Endothelial cell of umbilical vein (primary cell): ENCODE results near the gene PAFAH2. TPM values are rescaled to one million over a fixed set of nuclear protein-coding genes. Genes with fewer than 3 reads are reported as not detected.
A peak's percentile ranks its signal among the peaks of the same experiment; 100 is the strongest.

ENCODE experiments used
- BruUV-seq: library from RNA; stranded (reverse); fragments of 400-500 nt; replicated peaks from 2 replicates; lab custom pipeline; 2021; lab: Mats Ljungman, UMichigan
- CTCF ChIA-PET: fragments of 300-600, 350-600 bp; sonication (Branson Sonifier 250); formaldehyde crosslinking; loops from one replicate; lab custom pipeline; 2021; ENCODE audit warnings: antibody characterized with exemption, inconsistent platforms; lab: Charles Lee
- POLR2A ChIA-PET: fragments of 300-600, 350-600 bp; sonication (Branson Sonifier 250); formaldehyde crosslinking; loops from one replicate; lab custom pipeline; 2021; ENCODE audit warnings: antibody characterized with exemption, inconsistent platforms; lab: Charles Lee
- DNase-seq: peaks from one replicate; pipeline ENCODE4 v3.0.0-alpha.2; 2011; ENCODE audit warnings: low read depth, low spot score
- FAIRE-seq: peaks from 2 replicates; lab custom pipeline; 2011; peaks lifted over from hg19 to GRCh38; lab: Jason Lieb, UNC
- H2AFZ ChIP-seq: 2 replicates; pipeline ENCODE4 v1.6.0; 2012; ENCODE audit warnings: low read depth, low read length, control low read depth, inconsistent platforms
- H3K27ac ChIP-seq: 2 replicates; pipeline ENCODE4 v1.5.1; 2011; ENCODE audit warnings: low read depth, mild to moderate bottlenecking, control low read depth, low read length, moderate library complexity; ENCODE audit not compliant: insufficient read depth
- H3K27me3 ChIP-seq, 2 experiments: 2 replicates each; pipeline versions ENCODE4 v1.6.0 to v1.6.1; 2011; ENCODE audit warnings: low read length in 2 of 2, mixed read lengths in 1 of 2; ENCODE audit not compliant: control insufficient read depth in 2 of 2, insufficient read depth in 2 of 2
- H3K36me3 ChIP-seq, 2 experiments: 2 replicates in 1 of 2; 3 replicates in 1 of 2; pipeline ENCODE4 v1.5.1; 2011; ENCODE audit warnings: low read length in 2 of 2, mild to moderate bottlenecking in 1 of 2, moderate library complexity in 1 of 2; ENCODE audit not compliant: control insufficient read depth in 2 of 2, insufficient read depth in 2 of 2; ENCODE audit errors: extremely low read depth in 1 of 2
- H3K4me1 ChIP-seq: 3 replicates; pipeline ENCODE4 v1.5.1; 2011; ENCODE audit warnings: mild to moderate bottlenecking, low read length; ENCODE audit not compliant: control insufficient read depth, insufficient read depth; ENCODE audit errors: extremely low read depth
- H3K4me2 ChIP-seq: 2 replicates; pipeline ENCODE4 v1.6.1; 2011; ENCODE audit warnings: low read length, control low read depth, mixed read lengths; ENCODE audit not compliant: insufficient read depth
- H3K4me3 ChIP-seq, 3 experiments: fragments of 200-600 bp in 1 of 3; sonication (generic), shearing (Covaris generic) in 1 of 3; replicated peaks in 1 of 3; 2 replicates each; pipeline ENCODE4 v1.5.1; 2011 to 2016; ENCODE audit warnings: control low read depth in 3 of 3, low read length in 3 of 3, mild to moderate bottlenecking in 2 of 3, inconsistent platforms in 1 of 3, low read depth in 1 of 3, moderate library complexity in 1 of 3; ENCODE audit not compliant: insufficient read depth in 1 of 3
- H3K79me2 ChIP-seq: 2 replicates; pipeline ENCODE4 v1.6.0; 2012; ENCODE audit warnings: low read length, inconsistent platforms; ENCODE audit not compliant: control insufficient read depth, insufficient read depth
- H3K9ac ChIP-seq: replicated peaks from 2 replicates; pipeline ENCODE3; 2011; ENCODE audit warnings: low read length, control low read depth; ENCODE audit not compliant: insufficient read depth; ENCODE audit errors: extremely low read depth
- H3K9me1 ChIP-seq: replicated peaks from 3 replicates; pipeline ENCODE4 v1.6.0; 2011; ENCODE audit warnings: mild to moderate bottlenecking, low read length; ENCODE audit not compliant: control insufficient read depth, insufficient read depth; ENCODE audit errors: extremely low read depth
- H3K9me3 ChIP-seq: replicated peaks from 2 replicates; pipeline ENCODE4 v1.5.1; 2012; ENCODE audit warnings: low read length, inconsistent platforms; ENCODE audit not compliant: control insufficient read depth, insufficient read depth
- H4K20me1 ChIP-seq: replicated peaks from 2 replicates; pipeline ENCODE3; 2011; ENCODE audit warnings: mild to moderate bottlenecking, low read length; ENCODE audit not compliant: control insufficient read depth, insufficient read depth; ENCODE audit errors: extremely low read depth
- EZH2 ChIP-seq: IDR thresholded peaks from 2 replicates; pipeline ENCODE4 v1.6.1; 2012; ENCODE audit warnings: borderline replicate concordance, low read depth, mild to moderate bottlenecking, moderate library complexity, low read length, inconsistent platforms; ENCODE audit not compliant: severe bottlenecking
- FOS ChIP-seq: IDR thresholded peaks from 2 replicates; pipeline ENCODE4 v1.6.1; 2011; ENCODE audit warnings: mild to moderate bottlenecking, low read length, moderate library complexity, borderline replicate concordance; ENCODE audit not compliant: insufficient read depth
- GATA2 ChIP-seq: IDR thresholded peaks from 2 replicates; pipeline ENCODE4 v1.7.0; 2011; ENCODE audit warnings: low read depth, mild to moderate bottlenecking, moderate library complexity, mixed read lengths, low read length; ENCODE audit not compliant: insufficient read length, insufficient read depth
- JUN ChIP-seq: IDR thresholded peaks from 2 replicates; pipeline ENCODE4 v1.6.1; 2011; ENCODE audit warnings: borderline replicate concordance, low read depth; ENCODE audit not compliant: insufficient read length, insufficient read depth
- MYC ChIP-seq: IDR thresholded peaks from one replicate; pipeline ENCODE4 v1.6.1; 2011; ENCODE audit warnings: mild to moderate bottlenecking, low read depth, low read length
- POLR2A ChIP-seq: IDR thresholded peaks from 2 replicates; pipeline ENCODE4 v1.6.1; 2012; ENCODE audit warnings: low read depth, mild to moderate bottlenecking, control low read depth, low read length
- POLR2AphosphoS5 ChIP-seq: IDR thresholded peaks from 2 replicates; pipeline ENCODE4 v1.6.1; 2012; ENCODE audit warnings: low read depth, mild to moderate bottlenecking, control low read depth, low read length, moderate library complexity; ENCODE audit not compliant: insufficient read depth
- dilution Hi-C: fragments of 300-500 bp; cut with MboI; formaldehyde crosslinking; loops from one replicate; pipeline ENCODE4 v1.15.0; 2019; ENCODE audit warnings: low sequenced_read_pairs; ENCODE audit not compliant: extremely low pct_ligation_motif_present
- intact Hi-C: fragments of 100-400 bp; cut with micrococcal nuclease; formaldehyde crosslinking; loops from one replicate; pipeline ENCODE4 v1.10.0; 2022
- polyA plus RNA-seq, 4 experiments: library from polyadenylated mRNA; depleted of rRNA in 3 of 4; stranded (reverse) in 3 of 4; unstranded in 1 of 4; fragments of >200 nt; gene quantifications; 2 replicates each; pipeline versions ENCODE4 v1.2.1 to v1.2.3, GENCODE V29; 2011 to 2012; ENCODE audit warnings: missing spikeins in 1 of 4
- total RNA-seq: library from RNA; stranded (reverse); gene quantifications from 2 replicates; pipeline ENCODE4 v1.2.3, GENCODE V29; 2021
- TF ChIP-seq, protein P1 (sequence below): IDR thresholded peaks from 2 replicates; pipeline ENCODE4 v1.6.1; 2011; ENCODE audit not compliant: insufficient read depth, insufficient read length
- TF ChIP-seq, protein P2 (sequence below), 2 donors: IDR thresholded peaks; 1 replicate in 1 of 2; 2 replicates in 1 of 2; pipeline ENCODE4 v1.5.1; 2011; ENCODE audit warnings: low read length in 2 of 2, mild to moderate bottlenecking in 2 of 2, moderate library complexity in 2 of 2, control low read depth in 1 of 2, inconsistent platforms in 1 of 2, low read depth in 1 of 2; ENCODE audit not compliant: insufficient read depth in 1 of 2; ENCODE audit errors: extremely low read depth in 1 of 2

Gene PAFAH2
- total and polyA plus RNA-seq, 2 donors (not counting 3 experiments of a cell fraction or from before 2014, with no cell fraction given) = 6.0 to 6.9 TPM

DNA sequence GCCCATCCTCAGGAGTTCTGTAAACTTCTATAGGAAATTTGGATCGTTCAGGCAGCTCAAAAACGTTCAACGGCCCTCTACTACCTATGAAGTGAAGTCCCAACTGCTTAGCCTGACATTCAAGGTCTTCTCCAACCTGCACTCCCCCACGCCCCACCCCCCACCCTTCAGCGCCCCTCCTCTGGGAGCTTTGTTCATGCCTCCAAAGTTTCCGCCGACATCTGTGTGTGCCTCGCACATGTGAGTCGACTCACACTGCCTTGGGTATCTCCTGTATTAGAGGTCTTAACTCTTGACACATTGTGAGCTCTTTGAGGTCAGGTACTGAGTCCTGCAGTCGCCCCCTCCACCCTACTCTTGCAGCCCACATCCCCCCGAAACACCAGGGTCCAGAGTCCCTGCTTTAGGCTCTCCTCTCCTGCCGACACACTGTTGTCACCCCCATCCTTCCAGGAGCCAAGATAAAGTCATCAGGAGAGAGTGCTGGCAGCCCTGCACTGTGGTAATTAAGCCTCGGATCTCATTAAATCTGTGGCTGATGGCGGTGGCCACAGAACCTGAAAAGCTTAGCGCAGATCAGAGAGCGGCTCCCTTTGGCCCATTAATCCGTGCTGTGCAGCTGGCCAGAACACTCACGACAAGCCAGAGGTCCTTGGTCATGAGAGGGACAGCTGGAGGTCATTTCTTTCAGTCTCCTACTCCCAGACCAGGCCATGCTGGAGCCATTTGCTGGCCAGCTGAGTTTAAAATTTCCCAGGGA lies 1.4 kb upstream of the PAFAH2 start:
- no peak for DNase-seq
- Histone ChIP-seq H3K4me2 (no peak overlapping the region), H3K27ac (no peak overlapping the region), H3K4me1 (peaks cover 16% of the 10 kb centered on the region), H3K9ac (no peak overlapping the region), H3K27me3 (peaks cover 2 to 3% of the 10 kb centered on the region in 2 experiments), H3K79me2 (no peaks in the 10 kb centered on the region), H2AFZ (peak overlapping the region; percentile 100), H3K9me1 (no peaks in the 10 kb centered on the region), H3K36me3 (no peaks in the 10 kb centered on the region), H3K4me3 (no peak overlapping the region), H3K9me3 (no peaks in the 10 kb centered on the region), H4K20me1 (no peaks in the 10 kb centered on the region)
- ChIA-PET CTCF (interaction anchor here (1.2 to 10.2 kb wide), 5 partner anchors 12 to 162 kb away, joined by 3 to 404 read pairs (median 5); partner anchors contain the start of gene STMN1), POLR2A (no interaction called here)
- TF ChIP-seq GATA2 (no peak), FOS (no peak), EZH2 (no peak), MYC (no peak), JUN (no peak), POLR2AphosphoS5 (no peak), POLR2A (no peak)
- TF ChIP-seq, protein P1, sequence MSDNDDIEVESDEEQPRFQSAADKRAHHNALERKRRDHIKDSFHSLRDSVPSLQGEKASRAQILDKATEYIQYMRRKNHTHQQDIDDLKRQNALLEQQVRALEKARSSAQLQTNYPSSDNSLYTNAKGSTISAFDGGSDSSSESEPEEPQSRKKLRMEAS = no peak
- TF ChIP-seq, protein P2, sequence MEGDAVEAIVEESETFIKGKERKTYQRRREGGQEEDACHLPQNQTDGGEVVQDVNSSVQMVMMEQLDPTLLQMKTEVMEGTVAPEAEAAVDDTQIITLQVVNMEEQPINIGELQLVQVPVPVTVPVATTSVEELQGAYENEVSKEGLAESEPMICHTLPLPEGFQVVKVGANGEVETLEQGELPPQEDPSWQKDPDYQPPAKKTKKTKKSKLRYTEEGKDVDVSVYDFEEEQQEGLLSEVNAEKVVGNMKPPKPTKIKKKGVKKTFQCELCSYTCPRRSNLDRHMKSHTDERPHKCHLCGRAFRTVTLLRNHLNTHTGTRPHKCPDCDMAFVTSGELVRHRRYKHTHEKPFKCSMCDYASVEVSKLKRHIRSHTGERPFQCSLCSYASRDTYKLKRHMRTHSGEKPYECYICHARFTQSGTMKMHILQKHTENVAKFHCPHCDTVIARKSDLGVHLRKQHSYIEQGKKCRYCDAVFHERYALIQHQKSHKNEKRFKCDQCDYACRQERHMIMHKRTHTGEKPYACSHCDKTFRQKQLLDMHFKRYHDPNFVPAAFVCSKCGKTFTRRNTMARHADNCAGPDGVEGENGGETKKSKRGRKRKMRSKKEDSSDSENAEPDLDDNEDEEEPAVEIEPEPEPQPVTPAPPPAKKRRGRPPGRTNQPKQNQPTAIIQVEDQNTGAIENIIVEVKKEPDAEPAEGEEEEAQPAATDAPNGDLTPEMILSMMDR (IDR thresholded peaks at IDR 0.05; ENCODE audit: extremely low read depth in 1 of 2, insufficient read depth in 1 of 2, low read depth in 1 of 2, low read length in 2 of 2) = no peak
- intact Hi-C loops = no loop called here
- no peak for FAIRE-seq
- BruUV-seq = no TSS peak
- dilution Hi-C loops = loop anchor here (25.0 kb wide), 1 partner anchor 112 kb away; the partner anchor contains the start of gene PAQR7
